IPS-NIHi7 (cell line): ENCODE results near the gene ETFA.

ENCODE experiments used
- DNase-seq: peaks from one replicate; pipeline ENCODE4 v3.0.0; 2012; ENCODE audit warnings: mixed read lengths; ENCODE audit errors: extremely low spot score

ETFA gene

DNA sequence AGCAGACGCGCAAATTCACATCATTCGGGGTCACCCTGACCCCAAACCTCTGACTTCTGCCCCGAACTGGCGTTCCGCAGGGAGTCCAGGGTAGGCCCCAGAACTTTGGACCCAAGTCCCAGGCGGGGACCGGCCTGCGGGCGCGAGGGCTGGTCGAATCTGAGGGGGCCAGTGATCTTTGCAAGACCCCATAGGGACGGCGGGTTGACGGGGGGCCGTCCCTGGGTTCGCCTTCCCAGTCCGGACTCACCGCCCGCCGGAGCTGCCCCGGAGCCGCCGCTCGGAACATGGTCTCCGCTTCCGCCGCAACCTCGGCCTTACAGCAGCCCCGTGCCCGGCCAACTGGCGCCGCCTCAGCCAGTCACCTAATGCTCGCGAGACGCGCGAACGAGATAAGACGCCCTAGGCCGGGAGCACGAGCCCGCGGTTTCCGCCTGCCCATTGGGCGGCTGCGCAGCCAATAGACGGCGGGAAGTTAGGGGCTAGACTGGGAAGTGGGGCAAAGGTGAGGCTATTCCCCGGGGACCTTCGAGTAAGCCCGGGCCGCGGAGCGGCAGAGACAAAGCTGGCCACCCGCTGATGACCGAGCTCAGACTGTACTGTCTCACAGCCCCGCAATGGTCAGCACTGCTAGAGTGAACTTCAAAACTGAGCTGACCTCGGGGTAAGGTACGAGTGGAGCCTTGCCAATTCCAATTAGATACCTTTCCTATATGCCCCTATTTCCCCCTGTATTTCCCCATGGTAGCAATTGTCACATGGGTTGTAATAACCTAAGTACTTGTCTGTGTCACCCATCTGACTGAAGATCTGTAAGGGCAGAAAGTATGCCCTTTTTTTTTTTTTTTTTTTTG is at the start of gene ETFA:
TSS of gene ETFA (minus strand) at position 370 of the 854 bp plus-strand sequence. CDS start at position 289, 81 bp downstream.
- peak; percentile 100 for DNase-seq

GRCh38 chr15:76360416-76360815 is 49.1 kb upstream of the ETFA start:
- no peak for DNase-seq

GRCh38 chr15:76359152-76359551 is 47.9 kb upstream of the ETFA start:
- no peak for DNase-seq

DNA sequence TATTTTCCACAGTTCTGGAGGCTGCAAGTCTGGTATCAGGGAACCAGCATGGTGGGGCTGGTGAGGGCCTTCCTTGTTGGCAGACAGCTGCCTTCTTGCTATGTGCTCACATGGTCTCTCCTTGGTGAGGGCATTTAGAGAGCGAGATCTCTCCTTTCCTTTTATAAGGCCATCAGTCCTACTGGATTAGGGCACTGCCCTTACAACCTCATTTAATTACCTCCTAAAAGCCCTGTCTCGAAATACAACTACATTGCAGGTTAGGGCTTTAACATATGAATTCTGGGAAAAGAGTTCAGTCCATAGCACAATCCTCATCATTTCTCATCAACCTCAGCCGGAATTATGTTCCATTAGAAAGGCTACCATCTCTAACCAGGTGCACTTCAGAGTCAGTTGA is 47.2 kb upstream of the ETFA start:
- DNase-seq, result no peak

- DNase-seq, result no peak
These were observed 43.7 kb upstream of the ETFA start for GRCh38 chr15:76354823-76355440.

DNA sequence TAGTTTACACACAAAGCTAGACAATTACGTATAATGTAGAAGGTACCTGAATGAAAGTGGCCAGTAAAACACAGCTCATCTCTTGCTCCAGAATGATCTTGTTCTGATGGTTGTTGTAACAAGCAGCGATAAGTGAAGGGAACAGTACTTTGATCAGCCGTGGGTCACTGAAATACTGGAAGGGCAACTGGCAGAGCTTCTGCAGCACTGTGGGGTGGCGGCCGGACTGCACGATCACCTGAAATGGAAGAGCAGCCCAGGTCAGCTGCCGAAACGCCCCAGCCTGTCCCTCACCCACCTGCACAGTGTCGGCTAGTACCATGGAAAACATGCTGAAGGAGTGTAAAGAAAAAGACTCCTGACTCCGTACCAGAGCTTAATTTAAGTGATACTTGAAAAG is 42.6 kb upstream of the ETFA start:
- DNase-seq, result no peak

DNA sequence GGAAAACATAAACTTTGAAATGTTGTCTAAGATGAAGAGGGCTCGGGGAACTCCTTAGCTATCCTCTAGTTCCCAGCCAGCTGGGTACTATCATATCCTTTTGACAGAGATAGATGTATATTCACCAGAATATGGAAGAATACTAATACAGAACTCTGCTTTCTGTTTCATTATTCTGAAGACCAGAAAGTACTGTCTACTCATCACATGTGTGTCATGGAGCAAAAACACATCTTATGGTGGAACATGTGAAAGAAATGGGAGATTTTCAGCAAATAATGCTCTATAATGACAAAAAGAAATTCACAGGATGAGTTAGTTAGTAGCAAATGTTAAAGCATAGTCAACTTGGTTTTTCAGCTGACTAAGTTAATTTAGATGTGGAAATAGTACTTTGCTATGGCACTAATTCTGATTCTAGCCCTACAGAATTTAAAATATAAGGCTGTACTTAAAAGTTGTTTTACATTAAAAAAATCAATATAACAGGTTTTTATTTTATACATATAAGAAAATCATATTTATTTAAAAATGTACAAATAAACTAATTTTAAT is 41.8 kb upstream of the ETFA start:
- DNase-seq, result no peak

GRCh38 chr15:76349301-76350070 is 38.2 kb upstream of the ETFA start:
- no peak for DNase-seq

DNA sequence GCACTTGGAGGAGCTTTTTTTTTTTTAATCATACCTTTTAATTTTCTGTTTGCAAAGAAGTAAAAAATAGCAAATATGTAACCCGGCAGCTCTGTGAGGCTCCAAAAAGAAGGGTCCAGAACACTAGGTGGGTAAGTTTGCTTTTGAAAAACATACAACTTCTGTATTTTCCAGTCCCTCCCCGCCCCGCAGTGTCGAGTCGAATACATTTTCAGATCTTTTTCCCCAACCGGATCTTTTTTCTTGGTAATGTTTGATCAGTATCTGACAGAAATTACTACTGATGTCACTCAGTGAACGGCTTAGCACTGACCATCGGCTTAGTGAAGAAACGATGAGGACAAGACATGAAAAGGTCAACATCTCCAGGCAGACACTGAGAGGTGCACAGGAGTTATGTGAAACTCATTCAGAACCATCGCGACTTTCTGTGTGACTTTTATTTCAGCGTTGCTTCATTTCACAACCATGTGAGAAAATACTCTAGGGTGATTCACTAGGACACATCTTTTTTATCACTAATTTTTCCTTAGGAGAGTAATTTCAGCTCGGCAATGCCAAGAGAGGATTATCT is 36.3 kb upstream of the ETFA start:
- no peak for DNase-seq

- peak; percentile 23 for DNase-seq
These were observed 35.6 kb upstream of the ETFA start for GRCh38 chr15:76346669-76347481.

GRCh38 chr15:76345880-76346668 is 34.8 kb upstream of the ETFA start:
- peak; percentile 56 for DNase-seq

DNA sequence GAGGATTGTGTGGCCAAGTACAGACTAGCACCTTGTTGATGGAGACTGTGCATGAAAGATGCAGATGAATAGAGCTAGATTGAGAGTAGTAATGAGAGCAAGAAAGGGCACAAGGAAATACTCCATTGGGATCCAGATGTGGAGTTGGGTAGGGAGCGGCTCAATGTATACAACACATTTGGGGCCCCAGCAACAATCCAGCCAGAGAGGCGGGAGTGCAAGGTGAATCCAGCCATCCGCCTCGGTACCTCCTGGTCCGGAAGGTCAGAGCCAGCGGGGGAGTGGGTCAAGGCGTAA is 34.3 kb upstream of the ETFA start:
- DNase-seq, result no peak

GRCh38 chr15:76344893-76345582 is 33.8 kb upstream of the ETFA start:
- DNase-seq, result no peak

GRCh38 chr15:76343313-76343996 is 32.2 kb upstream of the ETFA start:
- DNase-seq, result no peak

GRCh38 chr15:76342382-76343201 is 31.3 kb upstream of the ETFA start:
- peak; percentile 76 for DNase-seq

GRCh38 chr15:76342058-76342381 is 30.8 kb upstream of the ETFA start:
- DNase-seq, result no peak

- DNase-seq, result no peak
These were observed 30.2 kb upstream of the ETFA start for GRCh38 chr15:76341366-76342057.
